ENCODE data around the gene AP3B2.
A peak's percentile ranks its signal among the peaks of the same experiment; 100 is the strongest.

DNA sequence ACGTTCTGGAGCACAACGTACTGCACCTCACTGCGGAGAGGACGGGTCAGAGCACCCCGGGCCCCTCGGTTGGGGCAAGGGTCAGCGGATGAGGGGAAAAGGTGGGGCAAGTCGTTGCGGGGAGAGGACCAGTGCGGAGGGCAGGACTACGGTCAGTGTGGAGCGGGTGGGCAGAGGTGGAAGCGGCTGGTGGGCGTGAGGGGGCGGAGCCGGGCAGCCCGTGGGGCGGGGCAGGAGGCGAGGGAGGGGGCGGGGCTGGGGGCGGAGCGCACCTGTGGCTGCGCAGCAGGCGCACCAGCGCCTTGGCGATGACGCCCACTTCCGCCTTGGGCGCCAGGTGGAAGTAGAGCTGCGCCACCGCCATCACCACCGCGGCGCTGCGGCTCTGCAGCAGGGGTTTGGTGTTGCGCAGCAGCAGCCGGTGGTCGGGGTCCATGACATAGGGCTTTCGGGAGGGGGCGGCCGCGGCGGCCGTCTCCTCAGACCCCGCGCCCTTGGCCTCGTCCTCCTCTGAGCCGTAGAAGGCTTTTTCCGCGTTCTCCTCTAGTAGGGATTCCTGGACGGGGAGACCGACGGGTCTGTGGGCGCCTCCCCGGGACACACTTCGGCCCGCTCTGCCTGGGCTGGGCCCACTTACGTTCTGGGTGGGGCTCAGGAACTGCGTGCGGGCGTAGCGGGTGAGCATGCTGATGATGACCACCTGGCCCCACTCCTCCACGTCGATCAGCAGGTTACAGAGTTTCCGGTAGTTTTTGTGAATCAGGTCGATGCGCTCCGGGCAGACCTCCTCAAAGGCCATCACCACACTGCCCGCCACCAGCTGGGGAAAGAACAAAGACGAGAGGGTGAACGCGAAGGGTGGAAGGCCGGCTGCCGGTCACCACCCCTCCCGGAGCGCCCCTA is 29.2 kb downstream of the AP3B2 start:
- peak; percentile 31 for TF ChIP-seq POLR2A (IDR thresholded peaks at IDR 0.05)
- TF ChIP-seq, protein P1, sequence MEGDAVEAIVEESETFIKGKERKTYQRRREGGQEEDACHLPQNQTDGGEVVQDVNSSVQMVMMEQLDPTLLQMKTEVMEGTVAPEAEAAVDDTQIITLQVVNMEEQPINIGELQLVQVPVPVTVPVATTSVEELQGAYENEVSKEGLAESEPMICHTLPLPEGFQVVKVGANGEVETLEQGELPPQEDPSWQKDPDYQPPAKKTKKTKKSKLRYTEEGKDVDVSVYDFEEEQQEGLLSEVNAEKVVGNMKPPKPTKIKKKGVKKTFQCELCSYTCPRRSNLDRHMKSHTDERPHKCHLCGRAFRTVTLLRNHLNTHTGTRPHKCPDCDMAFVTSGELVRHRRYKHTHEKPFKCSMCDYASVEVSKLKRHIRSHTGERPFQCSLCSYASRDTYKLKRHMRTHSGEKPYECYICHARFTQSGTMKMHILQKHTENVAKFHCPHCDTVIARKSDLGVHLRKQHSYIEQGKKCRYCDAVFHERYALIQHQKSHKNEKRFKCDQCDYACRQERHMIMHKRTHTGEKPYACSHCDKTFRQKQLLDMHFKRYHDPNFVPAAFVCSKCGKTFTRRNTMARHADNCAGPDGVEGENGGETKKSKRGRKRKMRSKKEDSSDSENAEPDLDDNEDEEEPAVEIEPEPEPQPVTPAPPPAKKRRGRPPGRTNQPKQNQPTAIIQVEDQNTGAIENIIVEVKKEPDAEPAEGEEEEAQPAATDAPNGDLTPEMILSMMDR (IDR thresholded peaks at IDR 0.05) = peak in 1 of 5 experiments; percentile 9
- no peak for TF ChIP-seq EP300 (IDR thresholded peaks at IDR 0.05; ENCODE audit: low read depth)
- TF ChIP-seq POLR2AphosphoS5 (IDR thresholded peaks at IDR 0.05) = peak in 2 of 3 donors; percentile 31 to 35

Measured in transverse colon (tissue), 4 donors.